ENCODE measurements around the gene FOXA1. TPM values are rescaled to one million over a fixed set of nuclear protein-coding genes. Genes with fewer than 3 reads are reported as not detected.

FOXA1 gene
- total RNA-seq, 1 experiment from 2014 or later = 0.07 TPM

DNA sequence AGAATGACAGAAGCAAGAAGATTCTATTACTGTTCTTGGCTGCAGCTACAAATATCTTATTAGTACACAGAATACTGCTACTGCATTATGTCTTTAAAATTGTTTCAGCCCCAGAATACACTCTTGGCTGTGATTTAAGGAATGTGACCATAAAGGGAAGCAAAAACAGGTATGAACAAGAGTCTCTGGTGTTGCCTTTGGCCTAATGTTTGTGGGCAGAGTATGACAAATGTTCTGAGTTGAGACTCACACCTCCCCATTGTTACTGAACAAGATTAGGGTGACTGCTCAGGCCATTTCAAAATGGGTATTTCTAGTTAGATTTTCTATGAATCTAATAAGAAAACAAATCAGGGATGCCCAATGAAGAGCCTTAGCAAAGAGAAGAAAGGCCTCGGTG, 28.9 kb upstream of the FOXA1 start:
- Histone ChIP-seq H3K4ac (ENCODE audit: low read depth, low read length) (no peak overlapping the region), H4K20me1 (ENCODE audit: control insufficient read depth, insufficient read depth, insufficient read length) (no peaks in the 10 kb centered on the region), H2BK120ac (ENCODE audit: low read depth, low read length, poor library complexity, severe bottlenecking) (no peak overlapping the region), H4K5ac (ENCODE audit: insufficient read length, low read depth, low read length) (no peak overlapping the region), H3K56ac (ENCODE audit: insufficient read length, low read depth, low read length) (no peak overlapping the region), H2BK5ac (ENCODE audit: insufficient read length, low read length) (no peak overlapping the region), H3K9ac (ENCODE audit: extremely low read depth, insufficient read length, low read length) (no peak overlapping the region), H3K23ac (ENCODE audit: insufficient read length, low read depth, low read length) (no peak overlapping the region), H2AFZ (ENCODE audit: low read length) (no peak overlapping the region), H2AK5ac (ENCODE audit: insufficient read length, low read length) (no peak overlapping the region), H4K8ac (replicated peaks; ENCODE audit: insufficient read length, low read depth, low read length) (no peak overlapping the region), H3K27ac (ENCODE audit: insufficient read length, low read depth, low read length) (no peak overlapping the region), H2BK20ac (ENCODE audit: low read depth, low read length, poor library complexity, severe bottlenecking) (no peak overlapping the region), H3K79me1 (ENCODE audit: insufficient read depth, low read depth, low read length, poor library complexity, severe bottlenecking) (no peaks in the 10 kb centered on the region), H3K4me2 (ENCODE audit: insufficient read depth, insufficient read length, low read length) (no peak overlapping the region), H3K79me2 (ENCODE audit: insufficient read depth, low read length) (no peaks in the 10 kb centered on the region), H3K4me1 (ENCODE audit: insufficient read depth, low read length) (no peaks in the 10 kb centered on the region), H3K23me2 (ENCODE audit: insufficient read length, low read depth, low read length, poor library complexity, severe bottlenecking) (peaks cover 9% of the 10 kb centered on the region), H3K18ac (ENCODE audit: insufficient read length, low read depth, low read length) (no peak overlapping the region), H3T11ph (ENCODE audit: low read length) (no peak overlapping the region), H4K91ac (ENCODE audit: insufficient read length, low read depth, low read length) (no peak overlapping the region), H3K27me3 (ENCODE audit: insufficient read depth, low read length) (peaks cover 16% of the 10 kb centered on the region; the same call in 1 of the 2 replicates), H2BK12ac (ENCODE audit: insufficient read length, low read depth, low read length) (no peak overlapping the region), H2BK15ac (ENCODE audit: low read depth, low read length) (no peak overlapping the region), H3K14ac (ENCODE audit: insufficient read depth, low read length) (no peak overlapping the region), H3K9me3 (ENCODE audit: control insufficient read depth, low read depth, low read length) (no peaks in the 10 kb centered on the region)
- Mint-ChIP-seq H3K27ac (no peak overlapping the region), H3K36me3 (ENCODE audit: insufficient read depth in 1 of 3, low read depth in 3 of 3) (no peaks in the 10 kb centered on the region; a peak in 1 of 7 replicates), H3K4me3 (no peak overlapping the region), H3K9me3 (peaks cover 3% of the 10 kb centered on the region in 2 experiments; a peak in 3 of 5 replicates), H3K27me3 (ENCODE audit: low read depth) (peaks cover 79% of the 10 kb centered on the region), H3K4me1 (peaks cover 3% of the 10 kb centered on the region in 2 experiments; a peak in 2 of 4 replicates)
- DNase-seq = no peak
- TF ChIP-seq, protein P1, sequence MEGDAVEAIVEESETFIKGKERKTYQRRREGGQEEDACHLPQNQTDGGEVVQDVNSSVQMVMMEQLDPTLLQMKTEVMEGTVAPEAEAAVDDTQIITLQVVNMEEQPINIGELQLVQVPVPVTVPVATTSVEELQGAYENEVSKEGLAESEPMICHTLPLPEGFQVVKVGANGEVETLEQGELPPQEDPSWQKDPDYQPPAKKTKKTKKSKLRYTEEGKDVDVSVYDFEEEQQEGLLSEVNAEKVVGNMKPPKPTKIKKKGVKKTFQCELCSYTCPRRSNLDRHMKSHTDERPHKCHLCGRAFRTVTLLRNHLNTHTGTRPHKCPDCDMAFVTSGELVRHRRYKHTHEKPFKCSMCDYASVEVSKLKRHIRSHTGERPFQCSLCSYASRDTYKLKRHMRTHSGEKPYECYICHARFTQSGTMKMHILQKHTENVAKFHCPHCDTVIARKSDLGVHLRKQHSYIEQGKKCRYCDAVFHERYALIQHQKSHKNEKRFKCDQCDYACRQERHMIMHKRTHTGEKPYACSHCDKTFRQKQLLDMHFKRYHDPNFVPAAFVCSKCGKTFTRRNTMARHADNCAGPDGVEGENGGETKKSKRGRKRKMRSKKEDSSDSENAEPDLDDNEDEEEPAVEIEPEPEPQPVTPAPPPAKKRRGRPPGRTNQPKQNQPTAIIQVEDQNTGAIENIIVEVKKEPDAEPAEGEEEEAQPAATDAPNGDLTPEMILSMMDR (conservative IDR thresholded peaks at IDR 0.05) = no peak
- WGBS (ENCODE audit: extremely low coverage, insufficient read length, low lambda C conversion rate) = no CpG with 5 or more reads among the region's 1 CpG
